ENCODE measurements around the gene TWF2.

DNA sequence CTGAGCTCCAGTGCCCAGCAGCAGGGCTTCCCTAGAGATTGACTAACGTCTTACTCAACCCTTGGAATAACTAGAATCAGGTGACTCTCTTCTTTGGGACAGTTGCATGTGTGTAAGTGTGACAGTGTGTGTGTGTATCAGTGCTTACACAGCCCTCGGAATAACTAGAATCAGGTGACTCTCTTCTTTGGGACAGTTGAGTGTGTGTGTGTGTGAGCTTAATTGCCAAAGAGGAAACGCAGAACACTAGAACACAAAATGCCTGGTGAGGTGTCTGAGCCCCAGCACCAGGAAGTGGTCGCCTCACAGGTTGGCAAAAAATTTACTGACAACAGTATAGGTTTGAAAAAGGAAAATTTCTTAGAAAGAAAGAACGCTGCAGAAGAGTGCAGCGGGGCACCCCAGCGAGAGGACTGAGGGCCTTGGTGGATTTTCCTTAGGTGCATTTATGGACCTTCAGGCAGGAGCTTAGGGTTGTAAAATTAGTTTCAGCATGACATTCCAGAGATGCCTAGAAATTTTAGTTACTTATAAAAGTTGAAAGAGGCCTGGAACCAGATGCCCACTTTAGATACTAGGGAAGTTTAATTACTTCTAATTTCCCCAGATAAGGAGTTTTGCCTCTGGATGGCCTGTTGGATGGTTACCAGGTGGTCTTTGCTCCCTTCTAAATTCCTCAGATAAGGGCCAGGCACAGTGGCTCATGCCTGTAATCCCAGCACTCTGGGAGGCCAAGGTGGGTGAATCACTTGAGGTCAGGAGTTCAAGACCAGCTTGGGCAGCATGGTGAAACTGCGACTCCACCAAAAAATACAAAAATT is 43.2 kb upstream of the TWF2 start:
- TF ChIP-seq, protein P1, sequence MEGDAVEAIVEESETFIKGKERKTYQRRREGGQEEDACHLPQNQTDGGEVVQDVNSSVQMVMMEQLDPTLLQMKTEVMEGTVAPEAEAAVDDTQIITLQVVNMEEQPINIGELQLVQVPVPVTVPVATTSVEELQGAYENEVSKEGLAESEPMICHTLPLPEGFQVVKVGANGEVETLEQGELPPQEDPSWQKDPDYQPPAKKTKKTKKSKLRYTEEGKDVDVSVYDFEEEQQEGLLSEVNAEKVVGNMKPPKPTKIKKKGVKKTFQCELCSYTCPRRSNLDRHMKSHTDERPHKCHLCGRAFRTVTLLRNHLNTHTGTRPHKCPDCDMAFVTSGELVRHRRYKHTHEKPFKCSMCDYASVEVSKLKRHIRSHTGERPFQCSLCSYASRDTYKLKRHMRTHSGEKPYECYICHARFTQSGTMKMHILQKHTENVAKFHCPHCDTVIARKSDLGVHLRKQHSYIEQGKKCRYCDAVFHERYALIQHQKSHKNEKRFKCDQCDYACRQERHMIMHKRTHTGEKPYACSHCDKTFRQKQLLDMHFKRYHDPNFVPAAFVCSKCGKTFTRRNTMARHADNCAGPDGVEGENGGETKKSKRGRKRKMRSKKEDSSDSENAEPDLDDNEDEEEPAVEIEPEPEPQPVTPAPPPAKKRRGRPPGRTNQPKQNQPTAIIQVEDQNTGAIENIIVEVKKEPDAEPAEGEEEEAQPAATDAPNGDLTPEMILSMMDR (conservative IDR thresholded peaks at IDR 0.05): no peak
- no peak for TF ChIP-seq EZH2 (IDR thresholded peaks at IDR 0.05; ENCODE audit: low read depth)
